ES-I3 (cell line): ENCODE data around the gene SLC18A3.

ENCODE experiments used
- H3K36me3 ChIP-seq: 2 replicates; pipeline ENCODE4 v1.6.1; 2013; ENCODE audit warnings: mild to moderate bottlenecking, low read length, control low read depth, moderate library complexity; ENCODE audit not compliant: insufficient read depth
- H3K4me1 ChIP-seq: 2 replicates; pipeline ENCODE4 v1.6.1; 2013; ENCODE audit warnings: mild to moderate bottlenecking, control low read depth, low read length; ENCODE audit not compliant: insufficient read depth
- H3K9ac ChIP-seq: 2 replicates; pipeline ENCODE4 v1.6.1; 2013; ENCODE audit warnings: low read depth, mild to moderate bottlenecking, low read length, moderate library complexity
- H3K9me3 ChIP-seq: 2 replicates; pipeline ENCODE4 v1.6.1; 2013; ENCODE audit warnings: mild to moderate bottlenecking, low read length, moderate library complexity; ENCODE audit not compliant: control insufficient read depth, insufficient read depth

SLC18A3 gene

GRCh38 chr10:49643241-49644034, 33.3 kb downstream of the SLC18A3 start:
- Histone ChIP-seq H3K36me3 (no peaks in the 10 kb centered on the region), H3K4me1 (no peaks in the 10 kb centered on the region), H3K9ac (no peak overlapping the region), H3K9me3 (no peaks in the 10 kb centered on the region)

GRCh38 chr10:49644035-49644646, 34.0 kb downstream of the SLC18A3 start:
- Histone ChIP-seq H3K4me1 (peaks cover under 1% of the 10 kb centered on the region; the same call in 1 of the 2 replicates), H3K9me3 (no peaks in the 10 kb centered on the region), H3K9ac (no peak overlapping the region), H3K36me3 (no peaks in the 10 kb centered on the region)

- H3K4me1 ChIP-seq = peaks cover 2% of the 10 kb centered on the region; the same call in 1 of the 2 replicates
Measured at GRCh38 chr10:49645417-49645816, 35.3 kb downstream of the SLC18A3 start.

GRCh38 chr10:49645871-49646870, 36.1 kb downstream of the SLC18A3 start:
- no peak overlapping the region for H3K9ac ChIP-seq
- H3K36me3 ChIP-seq = no peaks in the 10 kb centered on the region
- H3K4me1 ChIP-seq = peaks cover 2% of the 10 kb centered on the region; the same call in 1 of the 2 replicates
- H3K9me3 ChIP-seq = no peaks in the 10 kb centered on the region

More at GRCh38 chr10:49645417-49645816, 35.3 kb downstream of the SLC18A3 start:
- Histone ChIP-seq H3K9me3 (no peaks in the 10 kb centered on the region), H3K36me3 (no peaks in the 10 kb centered on the region), H3K9ac (no peak overlapping the region)

- H3K4me1 ChIP-seq = peaks cover 2% of the 10 kb centered on the region; the same call in 1 of the 2 replicates
- no peaks in the 10 kb centered on the region for H3K36me3 ChIP-seq
- H3K9me3 ChIP-seq = no peaks in the 10 kb centered on the region
- no peak overlapping the region for H3K9ac ChIP-seq
Measured at GRCh38 chr10:49647554-49647953, 37.4 kb downstream of the SLC18A3 start.

GRCh38 chr10:49647985-49648795, 38.1 kb downstream of the SLC18A3 start:
- Histone ChIP-seq H3K4me1 (peaks cover 2% of the 10 kb centered on the region; the same call in 1 of the 2 replicates), H3K9me3 (no peaks in the 10 kb centered on the region), H3K36me3 (no peaks in the 10 kb centered on the region), H3K9ac (no peak overlapping the region)

- Histone ChIP-seq H3K36me3 (no peaks in the 10 kb centered on the region), H3K4me1 (peaks cover 2% of the 10 kb centered on the region; the same call in 1 of the 2 replicates), H3K9ac (no peak overlapping the region), H3K9me3 (no peaks in the 10 kb centered on the region)
Measured at GRCh38 chr10:49649294-49649693, 39.2 kb downstream of the SLC18A3 start.

GRCh38 chr10:49649936-49650723, 40.0 kb downstream of the SLC18A3 start:
- Histone ChIP-seq H3K9ac (no peak overlapping the region), H3K4me1 (peaks cover 2% of the 10 kb centered on the region; the same call in 1 of the 2 replicates), H3K36me3 (no peaks in the 10 kb centered on the region), H3K9me3 (no peaks in the 10 kb centered on the region)

- H3K4me1 ChIP-seq = peaks cover 2% of the 10 kb centered on the region; the same call in 1 of the 2 replicates
- no peak overlapping the region for H3K9ac ChIP-seq
- H3K9me3 ChIP-seq = no peaks in the 10 kb centered on the region
- H3K36me3 ChIP-seq = no peaks in the 10 kb centered on the region
Measured at GRCh38 chr10:49650724-49651034, 40.6 kb downstream of the SLC18A3 start.

GRCh38 chr10:49651039-49651835, 41.1 kb downstream of the SLC18A3 start:
- Histone ChIP-seq H3K4me1 (peaks cover 2% of the 10 kb centered on the region; the same call in 1 of the 2 replicates), H3K9ac (no peak overlapping the region)

GRCh38 chr10:49651917-49652316, 41.8 kb downstream of the SLC18A3 start:
- no peak overlapping the region for H3K9ac ChIP-seq
- H3K4me1 ChIP-seq = peaks cover 2% of the 10 kb centered on the region; the same call in 1 of the 2 replicates
- H3K36me3 ChIP-seq = no peaks in the 10 kb centered on the region
- no peaks in the 10 kb centered on the region for H3K9me3 ChIP-seq

More at GRCh38 chr10:49651039-49651835, 41.1 kb downstream of the SLC18A3 start:
- no peaks in the 10 kb centered on the region for H3K36me3 ChIP-seq
- no peaks in the 10 kb centered on the region for H3K9me3 ChIP-seq
